NCI-H524 treated with DMSO at 0.1 percent for 48 hours (cell line): ENCODE measurements around the gene GNPAT.
"Not testable (repeated sequence)": the region's sequence is repeated elsewhere in the genome, so short reads cannot be mapped to it uniquely, and the experiment has no call there.

Experiments used
- DNase-seq: peaks from one replicate; lab custom pipeline; 2025; lab: John Stamatoyannopoulos, UW

The GNPAT gene

GRCh38 chr1:231240883-231241735 lies at the start of gene GNPAT:
TSS of gene GNPAT (plus strand) at chr1:231241212. CDS start at chr1:231241379, 167 bp downstream.
- DNase-seq, result no peak

DNA sequence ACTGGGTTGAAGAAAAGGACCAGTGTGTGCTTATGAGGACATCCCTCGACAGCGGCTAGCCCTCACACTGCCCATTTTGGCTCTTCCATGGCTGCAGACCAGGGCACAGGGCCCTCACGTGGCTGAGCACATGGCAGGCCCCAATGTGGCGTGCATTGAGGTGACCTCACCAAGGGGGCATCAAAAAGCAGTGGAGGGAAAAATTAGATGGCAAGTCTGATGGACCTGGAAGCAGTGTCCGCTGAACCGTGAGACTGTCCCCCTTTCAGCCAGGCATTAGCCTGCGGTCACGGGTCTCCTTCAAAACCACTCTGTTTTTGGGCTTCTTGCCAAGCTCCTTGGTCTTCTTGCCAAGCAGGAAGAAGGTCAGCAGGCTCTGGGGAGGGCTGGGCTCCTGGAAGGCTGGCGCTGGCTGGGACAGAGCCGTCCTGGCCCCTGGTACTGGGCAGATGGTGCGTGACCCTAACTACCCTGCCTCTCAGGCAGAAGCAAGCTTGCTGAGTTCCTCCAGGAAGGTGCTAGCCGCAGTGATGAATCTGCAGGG lies 48.3 kb upstream of the GNPAT start:
- no peak for DNase-seq

GRCh38 chr1:231193710-231194340 lies 47.2 kb upstream of the GNPAT start:
- DNase-seq, result no peak

GRCh38 chr1:231194476-231194842 lies 46.6 kb upstream of the GNPAT start:
- no peak for DNase-seq

DNA sequence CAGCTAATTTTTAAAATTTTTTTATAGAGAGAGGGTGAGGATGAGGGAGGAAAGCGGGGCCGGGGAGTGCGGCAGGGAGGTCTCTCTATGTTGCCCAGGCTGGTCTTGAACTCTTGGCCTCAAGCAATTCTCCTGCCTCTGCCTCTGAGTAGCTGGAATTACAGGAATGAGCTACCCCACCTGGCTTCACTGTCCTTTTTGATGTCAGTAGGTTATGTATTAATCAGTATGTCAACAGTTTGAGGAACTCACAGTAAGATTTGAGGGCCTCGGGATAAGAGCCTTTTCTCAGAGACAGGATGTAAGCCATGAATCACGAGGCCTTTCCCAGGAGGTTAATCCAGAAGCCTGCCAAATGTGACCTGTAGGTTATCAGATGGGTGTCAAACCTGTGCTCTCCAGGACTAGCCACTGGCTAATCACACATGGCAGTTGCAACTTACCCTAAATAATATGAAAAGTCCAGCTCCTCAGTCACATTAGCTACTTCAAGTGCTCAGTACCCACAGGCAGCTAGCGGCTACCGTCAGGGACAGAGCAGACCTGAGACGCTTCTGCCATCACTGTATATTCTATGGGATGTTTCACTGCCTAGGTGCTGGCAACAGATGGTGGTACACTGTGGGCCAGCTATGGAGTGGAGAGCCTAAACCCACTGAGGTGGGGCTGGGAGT lies 46.0 kb upstream of the GNPAT start:
- DNase-seq, result no peak

GRCh38 chr1:231196307-231196706 lies 44.7 kb upstream of the GNPAT start:
- no peak for DNase-seq

DNA sequence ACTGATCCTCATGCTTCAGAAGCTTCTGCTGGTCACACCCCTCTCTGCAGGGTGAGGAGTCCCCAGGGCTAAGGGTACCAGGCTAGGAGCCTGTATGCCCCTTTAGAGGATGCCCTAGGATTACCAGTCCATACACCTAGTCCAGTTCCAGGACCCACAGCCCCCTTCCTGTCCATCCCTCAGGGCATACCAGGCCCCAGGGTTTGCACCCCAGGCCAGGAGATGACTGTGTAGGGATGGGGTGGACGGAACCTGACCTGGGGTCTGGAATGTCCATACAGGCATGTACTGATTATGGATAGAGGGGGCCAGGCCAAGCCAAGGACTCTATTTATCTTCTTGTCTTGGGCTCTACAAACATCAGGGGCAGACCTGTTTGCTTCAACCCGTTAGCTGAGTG lies 44.3 kb upstream of the GNPAT start:
- no peak for DNase-seq

DNA sequence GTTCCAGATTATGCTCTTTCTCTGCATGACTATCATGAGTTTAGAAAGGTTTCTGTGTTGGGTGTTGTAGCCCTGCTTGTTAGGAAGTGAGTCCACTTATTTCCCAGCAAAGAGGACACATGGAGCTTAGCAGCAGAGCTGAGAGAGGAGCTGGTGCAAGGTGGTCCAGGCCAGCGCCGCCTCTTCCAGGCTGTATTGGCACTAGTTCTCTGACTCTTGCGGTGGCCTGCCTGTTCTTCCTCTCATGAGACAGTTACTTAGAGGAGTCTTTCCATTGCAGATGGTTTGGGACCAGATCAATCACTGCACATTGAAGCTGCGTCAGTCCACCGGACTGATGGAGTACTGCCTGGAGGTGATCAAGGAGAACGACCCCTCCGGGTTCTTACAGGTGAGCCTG lies 41.1 kb upstream of the GNPAT start:
- DNase-seq, result no peak

DNA sequence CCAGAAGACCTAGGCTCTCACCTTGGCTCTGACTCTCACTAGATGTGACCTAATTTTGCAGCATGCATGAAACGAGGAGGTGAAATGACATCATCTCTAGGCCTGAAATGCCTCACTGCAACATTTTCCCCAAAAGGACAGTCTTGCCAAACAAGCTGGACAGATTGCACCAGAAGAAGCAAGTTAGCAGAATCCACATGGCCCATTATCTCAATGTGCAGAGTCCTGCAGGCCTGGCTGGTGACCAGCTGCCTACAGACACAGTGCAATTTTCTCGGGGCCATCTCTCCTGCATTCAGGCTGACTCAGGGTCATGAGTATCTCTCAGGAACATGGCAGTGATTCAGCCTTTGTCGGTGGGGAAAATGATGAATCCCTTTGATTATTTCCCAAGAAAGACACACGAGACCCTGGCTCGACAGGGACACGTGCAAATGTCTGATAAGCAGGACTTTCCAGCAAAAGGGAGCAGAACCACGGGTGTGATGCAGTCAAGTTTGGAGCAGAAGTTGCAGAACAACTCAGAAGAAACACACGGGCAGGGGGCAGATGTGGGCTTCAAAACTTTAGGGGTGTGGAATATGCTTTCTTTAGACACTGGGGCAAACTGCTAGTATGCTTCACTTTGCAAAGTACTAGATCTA lies 40.5 kb upstream of the GNPAT start:
- no peak for DNase-seq

DNA sequence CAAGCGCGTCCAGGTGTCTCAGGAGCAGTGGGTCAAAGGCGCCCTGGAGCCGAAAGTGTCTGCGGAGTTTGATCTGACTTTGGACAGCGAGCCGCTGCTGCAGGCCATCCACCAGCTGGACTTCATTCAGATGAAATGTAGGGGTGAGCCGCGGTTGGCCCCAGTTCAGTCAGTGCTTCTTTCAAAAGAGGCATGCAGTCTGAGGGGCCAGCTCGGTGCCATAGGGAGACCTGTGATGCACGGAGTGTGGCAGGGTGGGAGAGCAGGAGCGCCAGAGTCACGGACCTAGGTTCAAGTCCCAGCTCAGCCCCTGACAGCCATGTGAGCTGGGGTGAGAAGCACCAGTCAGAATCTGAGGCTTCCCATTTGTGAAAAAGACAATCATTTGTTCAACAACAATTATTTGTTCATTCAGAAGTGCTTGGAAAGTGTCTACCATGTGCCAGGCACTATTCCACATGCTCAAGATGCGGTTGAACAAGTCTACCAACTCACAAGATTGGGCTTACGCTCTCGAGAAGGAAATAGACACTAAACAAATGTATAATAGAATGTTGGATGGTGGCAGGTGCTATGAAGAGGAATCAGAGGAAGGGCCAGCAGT lies 39.5 kb upstream of the GNPAT start:
- DNase-seq, result no peak

GRCh38 chr1:231201979-231202633 lies 38.9 kb upstream of the GNPAT start:
- no peak for DNase-seq

DNA sequence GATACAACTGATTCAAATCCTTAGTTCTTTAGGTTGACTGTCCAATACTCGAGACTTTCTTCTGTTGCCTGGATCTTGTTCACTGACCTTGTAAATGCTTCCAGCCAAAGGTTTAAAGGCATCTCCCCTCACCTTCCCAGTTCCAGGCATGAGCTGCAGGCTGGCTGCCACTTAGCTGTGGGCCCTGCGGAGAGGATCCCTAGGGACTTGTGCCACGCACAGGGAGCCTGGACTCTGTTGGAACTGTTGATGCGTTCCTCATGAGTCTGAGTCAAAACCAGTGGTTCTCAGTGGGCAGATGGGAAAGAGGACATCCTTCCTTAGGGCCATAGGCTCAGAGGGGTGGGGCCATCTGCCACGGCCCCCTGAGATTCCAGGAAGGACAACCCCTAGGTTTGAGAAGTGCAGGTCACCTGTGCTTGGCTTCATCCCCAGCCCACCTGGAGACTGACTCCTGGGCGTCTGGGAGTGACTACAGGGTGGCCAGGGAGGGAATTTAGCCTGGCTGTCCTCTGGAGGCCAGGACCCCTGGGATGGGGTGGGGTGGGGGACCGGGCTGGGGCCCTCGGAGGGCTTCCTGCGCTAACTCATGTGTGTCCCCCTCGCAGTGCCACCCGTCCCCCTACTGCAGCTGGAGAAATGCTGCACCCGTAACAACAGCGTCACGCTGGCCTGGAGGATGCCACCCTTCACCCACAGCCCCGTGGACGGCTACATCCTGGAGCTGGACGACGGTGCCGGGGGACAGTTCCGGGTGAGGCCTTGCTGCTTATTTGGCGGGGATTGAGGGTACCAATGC lies 37.6 kb upstream of the GNPAT start:
- no peak for DNase-seq

- DNase-seq, result no peak
These were observed 34.2 kb upstream of the GNPAT start for GRCh38 chr1:231206856-231207255.

GRCh38 chr1:231207437-231207836 lies 33.6 kb upstream of the GNPAT start:
- DNase-seq, result no peak

- DNase-seq, result no peak
These were observed 32.0 kb upstream of the GNPAT start for GRCh38 chr1:231208980-231209379.

DNA sequence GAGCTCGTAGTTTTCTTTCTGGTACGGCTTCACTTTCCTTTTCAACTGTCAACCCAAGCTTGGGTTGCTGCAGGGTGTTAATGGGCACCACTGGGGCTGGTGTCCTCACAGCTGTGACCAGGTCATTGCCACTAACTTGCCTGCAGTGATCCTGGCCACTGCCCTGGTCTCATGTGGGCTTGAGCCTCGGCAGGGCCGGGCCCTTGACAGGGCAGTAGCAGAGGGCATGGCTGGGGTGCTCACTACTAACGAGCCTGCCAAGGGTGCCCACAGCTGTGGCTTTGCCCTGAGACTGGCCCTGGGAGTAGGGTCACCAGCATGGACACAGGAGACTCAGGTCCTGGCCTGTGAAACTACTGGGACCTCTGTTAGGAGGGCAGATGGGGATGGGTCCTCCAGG lies 31.5 kb upstream of the GNPAT start:
- DNase-seq, result no peak

- no peak for DNase-seq
These were observed 30.9 kb upstream of the GNPAT start for GRCh38 chr1:231210126-231210525.

DNA sequence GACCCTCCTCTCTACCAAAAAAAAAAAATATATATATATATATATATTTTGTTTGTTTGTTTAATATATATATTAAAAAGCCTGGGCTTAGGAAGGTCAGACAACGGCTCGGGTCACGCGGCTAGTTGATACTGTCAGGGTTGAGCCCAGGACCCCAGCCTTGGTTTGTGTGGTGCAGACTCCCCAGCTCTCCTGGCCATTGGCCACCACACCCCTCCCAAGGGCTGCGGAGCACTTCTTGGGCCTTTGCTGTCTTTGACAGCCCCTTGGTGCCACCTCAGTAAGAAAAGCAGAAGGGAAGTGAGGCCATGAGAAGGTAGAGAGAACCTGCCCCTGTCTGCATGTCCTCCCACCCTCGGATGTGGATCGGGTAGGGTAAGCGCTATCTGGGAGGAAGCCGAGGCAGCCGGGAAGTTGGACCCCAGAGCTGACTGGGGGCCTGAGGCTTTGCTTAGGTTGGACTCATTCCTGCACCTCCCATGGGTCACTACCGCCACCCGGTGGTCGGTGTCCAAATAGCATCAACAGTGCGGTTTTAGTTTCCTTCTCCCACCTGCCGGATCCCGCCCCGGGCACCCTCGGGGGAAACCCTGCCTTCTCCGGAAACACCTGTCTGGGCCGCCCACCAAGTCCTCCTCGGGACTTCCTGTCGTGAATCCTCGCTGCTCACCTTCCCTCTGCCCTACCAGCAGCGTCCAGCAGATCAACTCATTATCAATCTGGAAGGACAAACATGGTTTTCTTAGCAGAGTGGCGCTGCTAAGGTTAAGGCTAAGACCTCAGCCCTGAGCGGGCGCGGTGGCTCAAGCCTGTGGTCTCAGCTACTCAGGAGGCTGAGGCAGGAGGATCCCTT lies 29.8 kb upstream of the GNPAT start:
- DNase-seq, result no peak

- not testable (repeated sequence) for DNase-seq
These were observed 28.7 kb upstream of the GNPAT start for GRCh38 chr1:231212301-231212700.
